GM13976 (cell line): ENCODE measurements around the gene KPNA3.
"Not testable (repeated sequence)": the region's sequence is repeated elsewhere in the genome, so short reads cannot be mapped to it uniquely, and the experiment has no call there.

ENCODE experiments used
- DNase-seq: peaks from one replicate; pipeline ENCODE4 v3.0.0; 2012; ENCODE audit warnings: low spot score
- CTCF ChIP-seq: IDR thresholded peaks from 2 replicates; pipeline ENCODE4 v1.5.1; 2012; ENCODE audit warnings: borderline replicate concordance, mild to moderate bottlenecking; ENCODE audit not compliant: insufficient read depth; ENCODE audit errors: extremely low read depth, missing control alignments, control extremely low read depth
- in situ Hi-C: fragments of 300-500 bp; cut with MboI; formaldehyde crosslinking; loops from one replicate; pipeline ENCODE4 v1.12.0; 2022; ENCODE audit warnings: low sequenced_read_pairs, mixed read lengths, inconsistent platforms; ENCODE audit not compliant: unreplicated experiment

Gene KPNA3

DNA sequence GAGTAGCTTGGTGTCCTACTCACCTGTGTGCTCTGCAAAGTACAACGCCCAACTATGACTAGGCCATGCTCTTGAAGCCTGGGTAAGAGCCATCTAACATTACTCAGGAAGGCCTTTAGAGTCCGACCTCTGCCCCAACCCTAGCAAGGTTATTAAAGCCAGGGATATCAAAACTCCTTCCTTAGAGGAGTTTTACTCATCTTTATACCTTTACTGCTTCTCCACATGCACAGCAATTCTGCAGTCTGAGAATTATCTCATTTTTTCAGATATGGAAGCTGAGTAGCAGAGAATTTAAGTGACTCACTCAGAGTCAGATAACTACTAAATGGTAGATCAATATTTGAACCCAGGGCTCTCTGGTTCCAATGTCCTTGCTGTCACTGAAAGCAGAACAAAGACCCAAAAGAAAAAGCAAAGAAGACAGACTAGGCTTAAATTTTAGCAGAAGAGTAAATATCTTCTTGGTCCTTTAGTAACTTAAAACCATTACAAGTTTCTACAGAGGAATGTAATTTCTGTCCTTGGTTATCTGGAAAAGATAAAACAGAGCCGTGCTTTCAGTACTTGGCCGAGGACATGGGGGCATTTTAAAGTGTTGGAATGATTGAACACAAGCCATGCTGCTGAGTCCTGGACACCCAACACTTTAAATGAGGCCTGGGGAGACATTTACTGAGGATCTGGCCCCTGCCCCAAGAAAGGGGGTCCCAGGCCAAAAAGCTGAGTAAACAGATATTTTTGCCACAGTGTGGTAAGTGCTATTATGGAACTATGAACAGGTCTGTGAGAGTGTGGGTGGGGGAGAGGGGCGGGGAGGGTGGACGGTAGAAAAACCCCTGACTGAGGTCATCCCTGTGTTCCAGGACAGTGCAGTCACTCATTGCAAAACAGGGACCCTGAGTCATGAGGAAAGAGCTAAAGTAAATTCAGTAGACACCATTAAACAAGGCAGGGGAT lies 18.4 kb upstream of the KPNA3 start:
- in situ Hi-C loops, result no loop called here
- peak; percentile 48 for DNase-seq
- no peak for TF ChIP-seq CTCF

GRCh38 chr13:49807681-49808080 lies 15.2 kb upstream of the KPNA3 start:
- TF ChIP-seq CTCF, result no peak
- no peak for DNase-seq
- in situ Hi-C loops, result no loop called here

GRCh38 chr13:49806126-49806536 lies 13.6 kb upstream of the KPNA3 start:
- in situ Hi-C loops, result no loop called here
- no peak for TF ChIP-seq CTCF
- DNase-seq, result no peak

GRCh38 chr13:49803047-49803446 lies 10.6 kb upstream of the KPNA3 start:
- in situ Hi-C loops, DNase-seq: not testable (repeated sequence)

DNA sequence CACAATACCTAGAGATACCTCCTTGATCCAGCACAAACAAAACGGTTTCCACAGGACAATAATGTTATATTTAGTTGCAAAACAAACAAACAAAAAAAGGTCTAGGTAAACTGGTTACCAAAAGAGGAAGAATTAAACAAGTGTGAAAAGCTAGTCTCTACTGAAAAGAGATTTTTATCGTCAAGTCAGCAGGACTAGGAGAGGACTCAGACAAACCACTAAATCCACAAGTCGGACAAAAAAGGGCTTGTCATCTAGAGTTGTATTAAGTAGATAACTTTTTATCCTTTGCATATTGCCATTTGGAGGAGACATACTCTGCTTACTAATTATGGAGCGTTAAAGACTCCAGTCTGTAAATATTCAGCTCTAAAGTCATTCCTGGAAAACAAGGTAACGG lies 9.9 kb upstream of the KPNA3 start:
- DNase-seq, result no peak
- in situ Hi-C loops, result no loop called here
- TF ChIP-seq CTCF, result no peak

DNA sequence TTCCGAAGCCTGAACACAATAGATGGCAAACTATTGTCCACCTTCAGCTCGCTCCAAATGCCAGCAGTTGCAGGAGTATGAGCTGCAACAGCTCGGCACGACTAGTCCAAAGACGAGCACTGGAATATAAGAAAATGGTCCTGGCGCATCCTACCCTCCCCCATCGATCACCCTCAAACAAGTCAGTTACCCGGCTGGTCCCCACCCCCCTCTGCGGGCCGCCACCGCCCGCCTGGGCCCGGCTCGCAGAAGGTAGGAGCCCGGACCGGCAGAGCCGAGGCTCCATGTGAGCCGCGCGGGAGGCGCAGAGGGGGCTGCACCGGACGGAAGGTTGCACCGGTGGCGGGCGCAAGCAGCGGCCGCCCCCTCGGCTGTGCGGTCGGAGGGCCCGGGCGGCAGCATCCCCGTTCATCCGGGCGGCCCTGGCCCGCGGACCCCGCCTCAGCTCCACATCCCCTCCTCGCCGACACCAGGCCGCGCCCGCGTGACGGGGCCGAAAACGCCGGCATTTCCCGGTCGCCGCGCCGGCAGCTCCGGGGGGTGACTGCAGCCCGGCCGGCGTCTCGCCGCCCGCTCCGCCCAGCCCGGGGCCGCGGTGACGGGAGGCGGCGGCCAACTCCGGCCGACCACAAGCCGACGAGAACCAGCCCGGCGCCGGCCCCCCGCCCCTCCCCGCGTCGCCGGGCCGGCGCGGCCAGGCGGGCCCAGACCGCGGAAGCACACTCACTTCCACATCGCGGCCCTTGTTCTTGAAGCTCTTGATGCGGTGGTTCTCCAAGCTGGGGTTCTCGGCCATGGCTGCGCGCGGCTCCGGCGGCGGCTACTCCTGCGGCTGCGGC lies 552 bp downstream of the KPNA3 start:
- peak; percentile 64 for DNase-seq
- in situ Hi-C loops, result no loop called here
- no peak for TF ChIP-seq CTCF

GRCh38 chr13:49791315-49791710 lies 1.2 kb downstream of the KPNA3 start:
- DNase-seq, result peak; percentile 50
- peak; percentile 30 for TF ChIP-seq CTCF
- in situ Hi-C loops, result no loop called here
